ENCODE data around the gene MED15. TPM values are rescaled to one million over a fixed set of nuclear protein-coding genes. Genes with fewer than 3 reads are reported as not detected.

MED15 gene
- total and polyA plus RNA-seq, 10 of the 15 experiments (the other 5 are each of a cell fraction or from before 2014, with no cell fraction given): 1.4 to 75.2 (median 26.9) TPM

- Histone ChIP-seq H3K4me1 (ENCODE audit: control insufficient read depth, insufficient read depth, low read length) (no peaks in the 10 kb centered on the region), H3K4me2 (ENCODE audit: control insufficient read depth, insufficient read depth) (no peak overlapping the region), H3K79me2 (ENCODE audit: control insufficient read depth, insufficient read depth, low read length) (no peaks in the 10 kb centered on the region), H2AFZ (ENCODE audit: control insufficient read depth, low read depth, low read length) (no peak overlapping the region), H3K27me3 (replicated peaks in 1 of 2; ENCODE audit: control insufficient read depth in 2 of 2, insufficient read depth in 2 of 2, low read length in 1 of 2) (no peaks in the 10 kb centered on the region), H3K9me3 (replicated peaks; ENCODE audit: control insufficient read depth, insufficient read depth, low read length) (no peaks in the 10 kb centered on the region), H4K20me1 (ENCODE audit: control insufficient read depth, insufficient read depth) (no peaks in the 10 kb centered on the region; the same call in 1 of the 2 replicates), H3K27ac (ENCODE audit: control insufficient read depth, insufficient read depth) (no peak overlapping the region), H3K9ac (ENCODE audit: control insufficient read depth, insufficient read depth, low read length) (no peak overlapping the region), H3K4me3 (no peak overlapping the region), H3K36me3 (ENCODE audit: control insufficient read depth in 2 of 2, insufficient read depth in 2 of 2, low read length in 1 of 2) (peaks cover 41 to 53% of the 10 kb centered on the region in 2 experiments)
- SMC1A ChIA-PET (ENCODE audit: uncharacterized antibody, unreplicated experiment): no interaction called here
- TF ChIP-seq SREBF2 (IDR thresholded peaks at IDR 0.05; ENCODE audit: low read length) (no peak), NR2F1 (conservative IDR thresholded peaks at IDR 0.05) (no peak), CBX3 (IDR thresholded peaks at IDR 0.05; ENCODE audit: borderline replicate concordance, low read depth) (no peak), ZNF24 (IDR thresholded peaks at IDR 0.05) (no peak), KLF5 (IDR thresholded peaks at IDR 0.05; ENCODE audit: partially characterized antibody) (no peak), CHD4 (IDR thresholded peaks at IDR 0.05) (no peak), EGR1 (IDR thresholded peaks at IDR 0.05; ENCODE audit: borderline replicate concordance in 1 of 2, low read depth in 2 of 2, low read length in 2 of 2) (no peak), LARP7 (IDR thresholded peaks at IDR 0.05) (no peak), NFYA (IDR thresholded peaks at IDR 0.05; ENCODE audit: borderline replicate concordance, low read depth, low read length) (no peak), ZZZ3 (IDR thresholded peaks at IDR 0.05; ENCODE audit: control insufficient read depth, insufficient read length, low read depth) (no peak), YY1 (IDR thresholded peaks at IDR 0.05; ENCODE audit: low read depth, low read length) (no peak)
- TF ChIP-seq, protein P1, sequence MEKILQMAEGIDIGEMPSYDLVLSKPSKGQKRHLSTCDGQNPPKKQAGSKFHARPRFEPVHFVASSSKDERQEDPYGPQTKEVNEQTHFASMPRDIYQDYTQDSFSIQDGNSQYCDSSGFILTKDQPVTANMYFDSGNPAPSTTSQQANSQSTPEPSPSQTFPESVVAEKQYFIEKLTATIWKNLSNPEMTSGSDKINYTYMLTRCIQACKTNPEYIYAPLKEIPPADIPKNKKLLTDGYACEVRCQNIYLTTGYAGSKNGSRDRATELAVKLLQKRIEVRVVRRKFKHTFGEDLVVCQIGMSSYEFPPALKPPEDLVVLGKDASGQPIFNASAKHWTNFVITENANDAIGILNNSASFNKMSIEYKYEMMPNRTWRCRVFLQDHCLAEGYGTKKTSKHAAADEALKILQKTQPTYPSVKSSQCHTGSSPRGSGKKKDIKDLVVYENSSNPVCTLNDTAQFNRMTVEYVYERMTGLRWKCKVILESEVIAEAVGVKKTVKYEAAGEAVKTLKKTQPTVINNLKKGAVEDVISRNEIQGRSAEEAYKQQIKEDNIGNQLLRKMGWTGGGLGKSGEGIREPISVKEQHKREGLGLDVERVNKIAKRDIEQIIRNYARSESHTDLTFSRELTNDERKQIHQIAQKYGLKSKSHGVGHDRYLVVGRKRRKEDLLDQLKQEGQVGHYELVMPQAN (conservative IDR thresholded peaks at IDR 0.05): no peak
- TF ChIP-seq, protein P2, sequence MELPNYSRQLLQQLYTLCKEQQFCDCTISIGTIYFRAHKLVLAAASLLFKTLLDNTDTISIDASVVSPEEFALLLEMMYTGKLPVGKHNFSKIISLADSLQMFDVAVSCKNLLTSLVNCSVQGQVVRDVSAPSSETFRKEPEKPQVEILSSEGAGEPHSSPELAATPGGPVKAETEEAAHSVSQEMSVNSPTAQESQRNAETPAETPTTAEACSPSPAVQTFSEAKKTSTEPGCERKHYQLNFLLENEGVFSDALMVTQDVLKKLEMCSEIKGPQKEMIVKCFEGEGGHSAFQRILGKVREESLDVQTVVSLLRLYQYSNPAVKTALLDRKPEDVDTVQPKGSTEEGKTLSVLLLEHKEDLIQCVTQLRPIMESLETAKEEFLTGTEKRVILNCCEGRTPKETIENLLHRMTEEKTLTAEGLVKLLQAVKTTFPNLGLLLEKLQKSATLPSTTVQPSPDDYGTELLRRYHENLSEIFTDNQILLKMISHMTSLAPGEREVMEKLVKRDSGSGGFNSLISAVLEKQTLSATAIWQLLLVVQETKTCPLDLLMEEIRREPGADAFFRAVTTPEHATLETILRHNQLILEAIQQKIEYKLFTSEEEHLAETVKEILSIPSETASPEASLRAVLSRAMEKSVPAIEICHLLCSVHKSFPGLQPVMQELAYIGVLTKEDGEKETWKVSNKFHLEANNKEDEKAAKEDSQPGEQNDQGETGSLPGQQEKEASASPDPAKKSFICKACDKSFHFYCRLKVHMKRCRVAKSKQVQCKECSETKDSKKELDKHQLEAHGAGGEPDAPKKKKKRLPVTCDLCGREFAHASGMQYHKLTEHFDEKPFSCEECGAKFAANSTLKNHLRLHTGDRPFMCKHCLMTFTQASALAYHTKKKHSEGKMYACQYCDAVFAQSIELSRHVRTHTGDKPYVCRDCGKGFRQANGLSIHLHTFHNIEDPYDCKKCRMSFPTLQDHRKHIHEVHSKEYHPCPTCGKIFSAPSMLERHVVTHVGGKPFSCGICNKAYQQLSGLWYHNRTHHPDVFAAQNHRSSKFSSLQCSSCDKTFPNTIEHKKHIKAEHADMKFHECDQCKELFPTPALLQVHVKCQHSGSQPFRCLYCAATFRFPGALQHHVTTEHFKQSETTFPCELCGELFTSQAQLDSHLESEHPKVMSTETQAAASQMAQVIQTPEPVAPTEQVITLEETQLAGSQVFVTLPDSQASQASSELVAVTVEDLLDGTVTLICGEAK (IDR thresholded peaks at IDR 0.05; ENCODE audit: borderline replicate concordance): no peak
- CTCF ChIA-PET: interaction anchor here (1.1 to 4.3 kb wide), 2 partner anchors 11 to 209 kb away, joined by 3 to 18 read pairs; no protein-coding TSS in a partner anchor
- in situ Hi-C loops (cut with MboI) (no loop called here), intact Hi-C loops (cut with micrococcal nuclease; ENCODE audit: unreplicated experiment) (no loop called here)
- FAIRE-seq (no peak), ATAC-seq (no peak), DNase-seq (ENCODE audit: low read depth, low spot score) (no peak)
- POLR2A ChIA-PET: interaction anchor here (0.6 kb wide), 1 partner anchor 176 kb away, joined by 8 read pairs; no protein-coding TSS in a partner anchor
- RAD21 ChIA-PET (ENCODE audit: unreplicated experiment): no interaction called here
- WGBS (ENCODE audit: insufficient coverage, insufficient replicate concordance, low lambda C conversion rate, missing lambda C conversion rate): over 99% methylated on average over 18 of the region's 18 CpGs
- BruUV-seq (replicated peaks): no TSS peak
Observed at GRCh38 chr22:20574920-20575353, 67.5 kb downstream of the MED15 start.

All from GM12878 (cell line).